GM12891 (cell line): ENCODE measurements around the gene RPS6KA2.

Source experiments
- PAX5 ChIP-seq: IDR thresholded peaks from 2 replicates; pipeline ENCODE4 v1.6.1; 2011; ENCODE audit warnings: low read length, moderate library complexity, mild to moderate bottlenecking; ENCODE audit not compliant: insufficient read depth, severe bottlenecking
- POLR2A ChIP-seq: IDR thresholded peaks from 2 replicates; pipeline ENCODE4 v1.6.1; 2011; ENCODE audit warnings: low read depth, low read length, control low read depth
- POLR2AphosphoS5 ChIP-seq: IDR thresholded peaks from 2 replicates; pipeline ENCODE4 v1.6.1; 2011; ENCODE audit warnings: low read depth, low read length, control low read depth

- no peak for TF ChIP-seq POLR2AphosphoS5
- no peak for TF ChIP-seq POLR2A
- no peak for TF ChIP-seq PAX5
These were observed 53.4 kb downstream of the RPS6KA2 start for GRCh38 chr6:166573511-166574216.
